Muscle layer of duodenum (tissue), 2 donors: ENCODE data around the gene RPRD1A.

Experiments
- H3K27ac ChIP-seq: one replicate; pipeline ENCODE4 v1.7.0; 2013; ENCODE audit warnings: mild to moderate bottlenecking, low read length
- H3K27me3 ChIP-seq: one replicate; pipeline ENCODE4 v1.7.0; 2013; ENCODE audit warnings: low read depth, mild to moderate bottlenecking, control low read depth, low read length
- H3K36me3 ChIP-seq, 2 donors: one replicate each; pipeline ENCODE4 v1.7.0; 2013; ENCODE audit warnings: low read length in 2 of 2, control low read depth in 1 of 2, mild to moderate bottlenecking in 1 of 2; ENCODE audit not compliant: insufficient read depth in 2 of 2, control insufficient read depth in 1 of 2
- H3K4me1 ChIP-seq, 2 donors: one replicate each; pipeline ENCODE4 v1.7.0; 2013; ENCODE audit warnings: low read length in 2 of 2, mild to moderate bottlenecking in 2 of 2, control low read depth in 1 of 2, moderate library complexity in 1 of 2; ENCODE audit not compliant: insufficient read depth in 2 of 2, control insufficient read depth in 1 of 2
- H3K4me3 ChIP-seq, 2 donors: one replicate each; pipeline ENCODE4 v1.7.0; 2013; ENCODE audit warnings: low read length in 2 of 2, low read depth in 1 of 2, mild to moderate bottlenecking in 1 of 2
- H3K9me3 ChIP-seq, 2 donors: one replicate each; pipeline ENCODE4 v1.7.0; 2013; ENCODE audit warnings: low read length in 2 of 2, control low read depth in 1 of 2, mild to moderate bottlenecking in 1 of 2; ENCODE audit not compliant: control insufficient read depth in 1 of 2
- donor health status: healthy.

The RPRD1A gene

GRCh38 chr18:36047521-36047920, 19.8 kb downstream of the RPRD1A start:
- Histone ChIP-seq H3K4me3 (no peak overlapping the region), H3K27me3 (no peaks in the 10 kb centered on the region), H3K4me1 (peaks cover 0 to 4% of the 10 kb centered on the region in 2 donors), H3K9me3 (no peaks in the 10 kb centered on the region), H3K27ac (no peak overlapping the region), H3K36me3 (no peaks in the 10 kb centered on the region)

- H3K27me3 ChIP-seq: no peaks in the 10 kb centered on the region
- H3K36me3 ChIP-seq: no peaks in the 10 kb centered on the region
- no peaks in the 10 kb centered on the region for H3K9me3 ChIP-seq
- H3K4me3 ChIP-seq: no peak overlapping the region
- H3K27ac ChIP-seq: no peak overlapping the region
- peaks cover 0 to 4% of the 10 kb centered on the region in 2 donors for H3K4me1 ChIP-seq
Measured at GRCh38 chr18:36046898-36047297, 20.5 kb downstream of the RPRD1A start.

- Histone ChIP-seq H3K27ac (no peak overlapping the region), H3K4me1 (peaks cover 0 to 4% of the 10 kb centered on the region in 2 donors)
Measured at GRCh38 chr18:36045241-36045991, 21.9 kb downstream of the RPRD1A start.

GRCh38 chr18:36043153-36043552, 24.2 kb downstream of the RPRD1A start:
- Histone ChIP-seq H3K27ac (no peak overlapping the region), H3K36me3 (peaks cover 0 to 3% of the 10 kb centered on the region in 2 donors), H3K9me3 (no peaks in the 10 kb centered on the region), H3K27me3 (no peaks in the 10 kb centered on the region), H3K4me3 (no peak overlapping the region), H3K4me1 (peaks cover 0 to 4% of the 10 kb centered on the region in 2 donors)

More at GRCh38 chr18:36045241-36045991, 21.9 kb downstream of the RPRD1A start:
- Histone ChIP-seq H3K9me3 (no peaks in the 10 kb centered on the region), H3K36me3 (no peaks in the 10 kb centered on the region), H3K27me3 (no peaks in the 10 kb centered on the region), H3K4me3 (no peak overlapping the region)

- Histone ChIP-seq H3K27me3 (no peaks in the 10 kb centered on the region), H3K4me3 (no peak overlapping the region), H3K4me1 (peaks cover 0 to 4% of the 10 kb centered on the region in 2 donors), H3K36me3 (peaks cover 0 to 10% of the 10 kb centered on the region in 2 donors), H3K9me3 (no peaks in the 10 kb centered on the region), H3K27ac (no peak overlapping the region)
Measured at GRCh38 chr18:36041146-36041545, 26.2 kb downstream of the RPRD1A start.

- Histone ChIP-seq H3K27me3 (no peaks in the 10 kb centered on the region), H3K36me3 (peaks cover 0 to 10% of the 10 kb centered on the region in 2 donors), H3K4me3 (no peak overlapping the region), H3K4me1 (no peaks in the 10 kb centered on the region), H3K9me3 (no peaks in the 10 kb centered on the region), H3K27ac (no peak overlapping the region)
Measured at GRCh38 chr18:36038102-36038663, 29.2 kb downstream of the RPRD1A start.

- Histone ChIP-seq H3K4me1 (no peaks in the 10 kb centered on the region), H3K36me3 (peaks cover 0 to 15% of the 10 kb centered on the region in 2 donors)
Measured at GRCh38 chr18:36035253-36035652, 32.1 kb downstream of the RPRD1A start.

GRCh38 chr18:36034299-36034895, 33.0 kb downstream of the RPRD1A start:
- Histone ChIP-seq H3K27me3 (no peaks in the 10 kb centered on the region), H3K4me1 (no peaks in the 10 kb centered on the region), H3K4me3 (no peak overlapping the region), H3K27ac (no peak overlapping the region), H3K36me3 (peaks cover 0 to 18% of the 10 kb centered on the region in 2 donors), H3K9me3 (no peaks in the 10 kb centered on the region)

More at GRCh38 chr18:36035253-36035652, 32.1 kb downstream of the RPRD1A start:
- Histone ChIP-seq H3K9me3 (no peaks in the 10 kb centered on the region), H3K4me3 (no peak overlapping the region), H3K27ac (no peak overlapping the region), H3K27me3 (no peaks in the 10 kb centered on the region)

- Histone ChIP-seq H3K9me3 (no peaks in the 10 kb centered on the region), H3K4me1 (no peaks in the 10 kb centered on the region), H3K27ac (no peak overlapping the region), H3K4me3 (no peak overlapping the region), H3K27me3 (no peaks in the 10 kb centered on the region), H3K36me3 (peaks cover 8 to 19% of the 10 kb centered on the region in 2 donors)
Measured at GRCh38 chr18:36031903-36032302, 35.5 kb downstream of the RPRD1A start.

- Histone ChIP-seq H3K27me3 (no peaks in the 10 kb centered on the region), H3K27ac (no peak overlapping the region), H3K9me3 (no peaks in the 10 kb centered on the region), H3K36me3 (peaks cover 8 to 24% of the 10 kb centered on the region in 2 donors), H3K4me3 (no peak overlapping the region), H3K4me1 (no peaks in the 10 kb centered on the region)
Measured at GRCh38 chr18:36031407-36031806, 36.0 kb downstream of the RPRD1A start.

GRCh38 chr18:36028859-36029258, 38.5 kb downstream of the RPRD1A start:
- Histone ChIP-seq H3K27me3 (no peaks in the 10 kb centered on the region), H3K9me3 (no peaks in the 10 kb centered on the region), H3K4me1 (peaks cover 0 to 5% of the 10 kb centered on the region in 2 donors), H3K27ac (no peak overlapping the region), H3K36me3 (peaks cover 8 to 37% of the 10 kb centered on the region in 2 donors), H3K4me3 (no peak overlapping the region)
